ENCODE data around the gene GLRA2. TPM values are rescaled to one million over a fixed set of nuclear protein-coding genes. Genes with fewer than 3 reads are reported as not detected.

Gene GLRA2
- total RNA-seq: 0.85 TPM in 1 of 2 replicates, not detected in the other

DNA sequence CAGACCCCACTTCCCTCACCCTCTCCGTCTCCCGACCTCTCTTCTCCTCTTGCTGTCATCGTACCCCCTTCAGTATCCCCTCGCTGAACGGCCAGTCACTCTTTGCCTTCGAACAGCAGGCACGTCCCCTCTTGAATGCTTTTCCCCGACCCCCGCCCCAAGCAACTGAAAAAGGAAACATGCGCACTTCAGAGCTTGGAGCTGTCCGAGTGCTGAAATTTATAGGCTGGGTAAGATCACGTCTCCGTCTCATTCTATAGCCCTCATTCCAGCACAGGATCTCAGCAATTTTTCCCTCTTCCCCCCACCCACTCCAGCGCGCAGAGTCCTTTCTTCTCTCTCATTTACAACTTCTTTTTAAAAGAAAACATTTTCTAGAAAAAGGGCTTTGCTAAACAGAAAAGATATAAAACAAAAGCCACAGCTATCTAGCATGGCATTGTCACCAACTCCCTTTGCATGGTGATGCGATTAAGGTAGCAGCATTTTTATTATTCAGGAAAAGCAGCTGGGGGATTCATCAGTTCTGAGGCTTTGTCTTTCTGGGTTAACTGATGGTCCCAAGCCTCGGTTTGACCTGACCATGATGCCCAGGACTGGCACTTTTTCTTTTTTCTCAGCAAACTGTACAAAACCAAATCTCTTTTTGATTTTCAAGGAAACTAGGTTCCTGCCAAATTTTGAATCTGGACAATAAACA lies at the start of gene GLRA2:
Gene GLRA2, plus strand, starts transcription at position 247 of the 700 bp plus-strand sequence. CDS start 522 bp downstream, outside the sequence.

Measured in tracheal epithelial cell (primary cell).